ENCODE results near the gene NAT9.

GRCh38 chr17:74744349-74744713, 31.8 kb downstream of the NAT9 start:
- TF ChIP-seq POLR2A (IDR thresholded peaks at IDR 0.05): no peak
- no peak for TF ChIP-seq CTCF (IDR thresholded peaks at IDR 0.05)
- no peak for TF ChIP-seq EP300 (IDR thresholded peaks at IDR 0.05)

Data from tibial nerve (tissue), 4 donors.